Endothelial cell of umbilical vein (primary cell): ENCODE results near the gene DSE. TPM values are rescaled to one million over a fixed set of nuclear protein-coding genes. Genes with fewer than 3 reads are reported as not detected.

Experiments
- BruUV-seq: library from RNA; stranded (reverse); fragments of 400-500 nt; replicated peaks from 2 replicates; lab custom pipeline; 2021; lab: Mats Ljungman, UMichigan
- CTCF ChIA-PET: fragments of 300-600, 350-600 bp; sonication (Branson Sonifier 250); formaldehyde crosslinking; loops from one replicate; lab custom pipeline; 2021; ENCODE audit warnings: antibody characterized with exemption, inconsistent platforms; lab: Charles Lee
- POLR2A ChIA-PET: fragments of 300-600, 350-600 bp; sonication (Branson Sonifier 250); formaldehyde crosslinking; loops from one replicate; lab custom pipeline; 2021; ENCODE audit warnings: antibody characterized with exemption, inconsistent platforms; lab: Charles Lee
- DNase-seq: peaks from one replicate; pipeline ENCODE4 v3.0.0-alpha.2; 2011; ENCODE audit warnings: low read depth, low spot score
- FAIRE-seq: peaks from 2 replicates; lab custom pipeline; 2011; peaks lifted over from hg19 to GRCh38; lab: Jason Lieb, UNC
- H2AFZ ChIP-seq: 2 replicates; pipeline ENCODE4 v1.6.0; 2012; ENCODE audit warnings: low read depth, low read length, control low read depth, inconsistent platforms
- H3K27ac ChIP-seq: 2 replicates; pipeline ENCODE4 v1.5.1; 2011; ENCODE audit warnings: low read depth, mild to moderate bottlenecking, control low read depth, low read length, moderate library complexity; ENCODE audit not compliant: insufficient read depth
- H3K27me3 ChIP-seq, 2 experiments: 2 replicates each; pipeline versions ENCODE4 v1.6.0 to v1.6.1; 2011; ENCODE audit warnings: low read length in 2 of 2, mixed read lengths in 1 of 2; ENCODE audit not compliant: control insufficient read depth in 2 of 2, insufficient read depth in 2 of 2
- H3K36me3 ChIP-seq, 2 experiments: 2 replicates in 1 of 2; 3 replicates in 1 of 2; pipeline ENCODE4 v1.5.1; 2011; ENCODE audit warnings: low read length in 2 of 2, mild to moderate bottlenecking in 1 of 2, moderate library complexity in 1 of 2; ENCODE audit not compliant: control insufficient read depth in 2 of 2, insufficient read depth in 2 of 2; ENCODE audit errors: extremely low read depth in 1 of 2
- H3K4me1 ChIP-seq: 3 replicates; pipeline ENCODE4 v1.5.1; 2011; ENCODE audit warnings: mild to moderate bottlenecking, low read length; ENCODE audit not compliant: control insufficient read depth, insufficient read depth; ENCODE audit errors: extremely low read depth
- H3K4me2 ChIP-seq: 2 replicates; pipeline ENCODE4 v1.6.1; 2011; ENCODE audit warnings: low read length, control low read depth, mixed read lengths; ENCODE audit not compliant: insufficient read depth
- H3K4me3 ChIP-seq, 3 experiments: fragments of 200-600 bp in 1 of 3; sonication (generic), shearing (Covaris generic) in 1 of 3; replicated peaks in 1 of 3; 2 replicates each; pipeline ENCODE4 v1.5.1; 2011 to 2016; ENCODE audit warnings: control low read depth in 3 of 3, low read length in 3 of 3, mild to moderate bottlenecking in 2 of 3, inconsistent platforms in 1 of 3, low read depth in 1 of 3, moderate library complexity in 1 of 3; ENCODE audit not compliant: insufficient read depth in 1 of 3
- H3K79me2 ChIP-seq: 2 replicates; pipeline ENCODE4 v1.6.0; 2012; ENCODE audit warnings: low read length, inconsistent platforms; ENCODE audit not compliant: control insufficient read depth, insufficient read depth
- H3K9ac ChIP-seq: replicated peaks from 2 replicates; pipeline ENCODE3; 2011; ENCODE audit warnings: low read length, control low read depth; ENCODE audit not compliant: insufficient read depth; ENCODE audit errors: extremely low read depth
- H3K9me1 ChIP-seq: replicated peaks from 3 replicates; pipeline ENCODE4 v1.6.0; 2011; ENCODE audit warnings: mild to moderate bottlenecking, low read length; ENCODE audit not compliant: control insufficient read depth, insufficient read depth; ENCODE audit errors: extremely low read depth
- H3K9me3 ChIP-seq: replicated peaks from 2 replicates; pipeline ENCODE4 v1.5.1; 2012; ENCODE audit warnings: low read length, inconsistent platforms; ENCODE audit not compliant: control insufficient read depth, insufficient read depth
- H4K20me1 ChIP-seq: replicated peaks from 2 replicates; pipeline ENCODE3; 2011; ENCODE audit warnings: mild to moderate bottlenecking, low read length; ENCODE audit not compliant: control insufficient read depth, insufficient read depth; ENCODE audit errors: extremely low read depth
- CTCF ChIP-seq, 2 donors: IDR thresholded peaks; 1 replicate in 1 of 2; 2 replicates in 1 of 2; pipeline ENCODE4 v1.5.1; 2011; ENCODE audit warnings: low read length in 2 of 2, mild to moderate bottlenecking in 2 of 2, moderate library complexity in 2 of 2, control low read depth in 1 of 2, inconsistent platforms in 1 of 2, low read depth in 1 of 2; ENCODE audit not compliant: insufficient read depth in 1 of 2; ENCODE audit errors: extremely low read depth in 1 of 2
- EZH2 ChIP-seq: IDR thresholded peaks from 2 replicates; pipeline ENCODE4 v1.6.1; 2012; ENCODE audit warnings: borderline replicate concordance, low read depth, mild to moderate bottlenecking, moderate library complexity, low read length, inconsistent platforms; ENCODE audit not compliant: severe bottlenecking
- FOS ChIP-seq: IDR thresholded peaks from 2 replicates; pipeline ENCODE4 v1.6.1; 2011; ENCODE audit warnings: mild to moderate bottlenecking, low read length, moderate library complexity, borderline replicate concordance; ENCODE audit not compliant: insufficient read depth
- GATA2 ChIP-seq: IDR thresholded peaks from 2 replicates; pipeline ENCODE4 v1.7.0; 2011; ENCODE audit warnings: low read depth, mild to moderate bottlenecking, moderate library complexity, mixed read lengths, low read length; ENCODE audit not compliant: insufficient read length, insufficient read depth
- JUN ChIP-seq: IDR thresholded peaks from 2 replicates; pipeline ENCODE4 v1.6.1; 2011; ENCODE audit warnings: borderline replicate concordance, low read depth; ENCODE audit not compliant: insufficient read length, insufficient read depth
- MYC ChIP-seq: IDR thresholded peaks from one replicate; pipeline ENCODE4 v1.6.1; 2011; ENCODE audit warnings: mild to moderate bottlenecking, low read depth, low read length
- POLR2A ChIP-seq: IDR thresholded peaks from 2 replicates; pipeline ENCODE4 v1.6.1; 2012; ENCODE audit warnings: low read depth, mild to moderate bottlenecking, control low read depth, low read length
- POLR2AphosphoS5 ChIP-seq: IDR thresholded peaks from 2 replicates; pipeline ENCODE4 v1.6.1; 2012; ENCODE audit warnings: low read depth, mild to moderate bottlenecking, control low read depth, low read length, moderate library complexity; ENCODE audit not compliant: insufficient read depth
- dilution Hi-C: fragments of 300-500 bp; cut with MboI; formaldehyde crosslinking; loops from one replicate; pipeline ENCODE4 v1.15.0; 2019; ENCODE audit warnings: low sequenced_read_pairs; ENCODE audit not compliant: extremely low pct_ligation_motif_present
- intact Hi-C: fragments of 100-400 bp; cut with micrococcal nuclease; formaldehyde crosslinking; loops from one replicate; pipeline ENCODE4 v1.10.0; 2022
- polyA plus RNA-seq, 4 experiments: library from polyadenylated mRNA; depleted of rRNA in 3 of 4; stranded (reverse) in 3 of 4; unstranded in 1 of 4; fragments of >200 nt; gene quantifications; 2 replicates each; pipeline versions ENCODE4 v1.2.1 to v1.2.3, GENCODE V29; 2011 to 2012; ENCODE audit warnings: missing spikeins in 1 of 4
- total RNA-seq: library from RNA; stranded (reverse); gene quantifications from 2 replicates; pipeline ENCODE4 v1.2.3, GENCODE V29; 2021

Gene DSE
- total and polyA plus RNA-seq, 2 donors (not counting 3 experiments of a cell fraction or from before 2014, with no cell fraction given), result 12.0 to 25.0 TPM

- FAIRE-seq, result no peak
- no peaks in the 10 kb centered on the region for H4K20me1 ChIP-seq
Observed at GRCh38 chr6:116458264-116458663, 87.5 kb downstream of the DSE start.

DNA sequence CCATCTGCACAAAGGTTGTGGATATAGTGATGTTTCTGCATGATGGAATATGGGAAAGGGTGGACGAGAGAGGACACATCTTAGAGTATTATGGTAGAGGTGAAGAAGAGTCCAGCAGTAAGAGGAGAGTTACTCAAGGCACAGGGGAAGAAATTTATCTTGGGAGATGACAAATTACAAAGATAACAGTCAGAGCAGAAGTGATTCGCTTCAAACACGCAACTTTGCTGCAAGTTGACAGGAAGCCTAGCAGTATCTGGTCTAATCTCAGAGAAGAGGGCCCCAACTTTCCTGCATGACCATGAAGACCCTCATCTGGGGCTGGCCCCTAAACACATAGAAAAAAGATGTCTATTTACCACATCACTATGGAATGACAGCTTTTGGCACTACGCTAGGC is 89.2 kb downstream of the DSE start:
- Histone ChIP-seq H3K9me3 (no peaks in the 10 kb centered on the region), H2AFZ (no peak overlapping the region), H3K9ac (no peak overlapping the region), H3K27ac (no peak overlapping the region), H4K20me1 (no peaks in the 10 kb centered on the region), H3K36me3 (no peaks in the 10 kb centered on the region), H3K27me3 (peaks cover 23 to 26% of the 10 kb centered on the region in 2 experiments), H3K4me3 (no peak overlapping the region), H3K79me2 (no peaks in the 10 kb centered on the region), H3K4me1 (peaks cover 8% of the 10 kb centered on the region), H3K9me1 (no peaks in the 10 kb centered on the region), H3K4me2 (no peak overlapping the region)
- no TSS peak for BruUV-seq
- FAIRE-seq (no peak), DNase-seq (no peak)
- no peak for TF ChIP-seq FOS
- TF ChIP-seq JUN, result no peak
- TF ChIP-seq POLR2AphosphoS5, result no peak
- TF ChIP-seq MYC, result no peak
- TF ChIP-seq CTCF (IDR thresholded peaks at IDR 0.05; ENCODE audit: extremely low read depth in 1 of 2, insufficient read depth in 1 of 2, low read depth in 1 of 2, low read length in 2 of 2), result no peak
- no peak for TF ChIP-seq GATA2
- CTCF ChIA-PET, result interaction anchor here (0.7 kb wide), 1 partner anchor 171 kb away, joined by 3 read pairs; no protein-coding TSS in a partner anchor
- POLR2A ChIA-PET, result no interaction called here
- dilution Hi-C loops, result no loop called here
- intact Hi-C loops, result loop anchor here (5.0 kb wide), 1 partner anchor 173 kb away; no protein-coding TSS in a partner anchor

More at GRCh38 chr6:116458264-116458663, 87.5 kb downstream of the DSE start:
- Histone ChIP-seq H3K27me3 (peaks cover 17 to 23% of the 10 kb centered on the region in 2 experiments), H3K79me2 (no peaks in the 10 kb centered on the region), H3K9me3 (no peaks in the 10 kb centered on the region), H3K4me1 (peaks cover 8% of the 10 kb centered on the region), H3K36me3 (no peaks in the 10 kb centered on the region), H3K4me3 (no peak overlapping the region), H3K9me1 (no peaks in the 10 kb centered on the region), H2AFZ (no peak overlapping the region), H3K9ac (no peak overlapping the region), H3K4me2 (no peak overlapping the region), H3K27ac (no peak overlapping the region)
- dilution Hi-C loops, result no loop called here
- ChIA-PET POLR2A (no interaction called here), CTCF (interaction anchor here (1.1 to 1.4 kb wide), 3 partner anchors 103 to 240 kb away, joined by 3 to 4 read pairs (median 4); no protein-coding TSS in a partner anchor)
- intact Hi-C loops, result no loop called here
- DNase-seq, result no peak
- TF ChIP-seq EZH2 (no peak), POLR2A (no peak)
- BruUV-seq, result no TSS peak
